ENCODE measurements around the gene RANBP3.

The RANBP3 gene

GRCh38 chr19:5897189-5897969, 80.6 kb downstream of the RANBP3 start:
- Histone ChIP-seq H3K4me1 (ENCODE audit: insufficient read depth, low read length, severe bottlenecking) (peaks cover 4% of the 10 kb centered on the region), H3K27me3 (ENCODE audit: insufficient read depth, low read length) (no peaks in the 10 kb centered on the region), H3K9ac (ENCODE audit: low read length) (no peak overlapping the region), H3K4me2 (ENCODE audit: low read length) (no peak overlapping the region), H4K20me1 (ENCODE audit: insufficient read depth, low read length) (no peaks in the 10 kb centered on the region), H3K79me2 (ENCODE audit: insufficient read depth, low read length) (peaks cover 19% of the 10 kb centered on the region), H3K9me2 (ENCODE audit: low read depth, low read length) (no peaks in the 10 kb centered on the region), H3K27ac (ENCODE audit: low read depth, low read length, poor library complexity, severe bottlenecking) (no peak overlapping the region), H3K36me3 (ENCODE audit: insufficient read depth, low read length) (peaks cover 44% of the 10 kb centered on the region), H3K4me3 (ENCODE audit: low read depth, low read length, poor library complexity, severe bottlenecking) (no peak overlapping the region), H2AFZ (ENCODE audit: low read length) (no peak overlapping the region), H3K9me3 (ENCODE audit: low read length) (no peaks in the 10 kb centered on the region), H3F3A (ENCODE audit: insufficient read depth, low read length) (no peaks in the 10 kb centered on the region; the same call in 1 of the 2 replicates)
- TF ChIP-seq EZH2 (IDR thresholded peaks at IDR 0.05; ENCODE audit: borderline replicate concordance, low read length) (no peak), CTCF (IDR thresholded peaks at IDR 0.05; ENCODE audit: low read length) (no peak)

- H3K9me3 ChIP-seq (ENCODE audit: low read length): no peaks in the 10 kb centered on the region
- TF ChIP-seq EZH2 (IDR thresholded peaks at IDR 0.05; ENCODE audit: borderline replicate concordance, low read length) (no peak), CTCF (IDR thresholded peaks at IDR 0.05; ENCODE audit: low read length) (no peak)
- no peak overlapping the region for H3K9ac ChIP-seq (ENCODE audit: low read length)
These were observed 81.4 kb downstream of the RANBP3 start for GRCh38 chr19:5896365-5897076.

GRCh38 chr19:5895890-5896289, 82.0 kb downstream of the RANBP3 start:
- peaks cover 38% of the 10 kb centered on the region for H3K36me3 ChIP-seq (ENCODE audit: insufficient read depth, low read length)
- no peak overlapping the region for H3K9ac ChIP-seq (ENCODE audit: low read length)
- H3K27ac ChIP-seq (ENCODE audit: low read depth, low read length, poor library complexity, severe bottlenecking): no peak overlapping the region
- H3K9me3 ChIP-seq (ENCODE audit: low read length): no peaks in the 10 kb centered on the region
- no peaks in the 10 kb centered on the region for H3K9me2 ChIP-seq (ENCODE audit: low read depth, low read length)
- H4K20me1 ChIP-seq (ENCODE audit: insufficient read depth, low read length): no peaks in the 10 kb centered on the region
- H2AFZ ChIP-seq (ENCODE audit: low read length): no peak overlapping the region
- no peaks in the 10 kb centered on the region; the same call in 1 of the 2 replicates for H3F3A ChIP-seq (ENCODE audit: insufficient read depth, low read length)
- H3K27me3 ChIP-seq (ENCODE audit: insufficient read depth, low read length): peaks cover 5% of the 10 kb centered on the region; the same call in 1 of the 2 replicates
- TF ChIP-seq EZH2 (IDR thresholded peaks at IDR 0.05; ENCODE audit: borderline replicate concordance, low read length) (no peak), CTCF (IDR thresholded peaks at IDR 0.05; ENCODE audit: low read length) (no peak)
- H3K4me3 ChIP-seq (ENCODE audit: low read depth, low read length, poor library complexity, severe bottlenecking): no peak overlapping the region
- H3K79me2 ChIP-seq (ENCODE audit: insufficient read depth, low read length): peaks cover 9% of the 10 kb centered on the region; the same call in 1 of the 2 replicates
- no peaks in the 10 kb centered on the region for H3K4me1 ChIP-seq (ENCODE audit: insufficient read depth, low read length, severe bottlenecking)
- no peak overlapping the region for H3K4me2 ChIP-seq (ENCODE audit: low read length)

More at GRCh38 chr19:5896365-5897076, 81.4 kb downstream of the RANBP3 start:
- H3K27me3 ChIP-seq (ENCODE audit: insufficient read depth, low read length): peaks cover 3% of the 10 kb centered on the region; the same call in 1 of the 2 replicates
- no peaks in the 10 kb centered on the region for H3K9me2 ChIP-seq (ENCODE audit: low read depth, low read length)
- no peak overlapping the region for H2AFZ ChIP-seq (ENCODE audit: low read length)
- no peaks in the 10 kb centered on the region for H4K20me1 ChIP-seq (ENCODE audit: insufficient read depth, low read length)
- no peaks in the 10 kb centered on the region; the same call in 1 of the 2 replicates for H3F3A ChIP-seq (ENCODE audit: insufficient read depth, low read length)
- H3K4me2 ChIP-seq (ENCODE audit: low read length): no peak overlapping the region
- H3K4me1 ChIP-seq (ENCODE audit: insufficient read depth, low read length, severe bottlenecking): no peaks in the 10 kb centered on the region
- H3K27ac ChIP-seq (ENCODE audit: low read depth, low read length, poor library complexity, severe bottlenecking): no peak overlapping the region
- peaks cover 44% of the 10 kb centered on the region for H3K36me3 ChIP-seq (ENCODE audit: insufficient read depth, low read length)
- no peak overlapping the region for H3K4me3 ChIP-seq (ENCODE audit: low read depth, low read length, poor library complexity, severe bottlenecking)
- peaks cover 16% of the 10 kb centered on the region; the same call in 1 of the 2 replicates for H3K79me2 ChIP-seq (ENCODE audit: insufficient read depth, low read length)
